HepG2 (cell line): ENCODE data around the gene GRK4. TPM values are rescaled to one million over a fixed set of nuclear protein-coding genes. Genes with fewer than 3 reads are reported as not detected.

Experiments used
- AFF4 ChIP-seq: sonication (generic); formaldehyde crosslinking; IDR thresholded peaks from 2 replicates; pipeline ENCODE4 v1.4.0; 2020; ENCODE audit warnings: missing genetic modification reagents
- BRCA1 ChIP-seq: sonication (generic); formaldehyde crosslinking; IDR thresholded peaks from 2 replicates; pipeline ENCODE4 v1.4.0; 2020; ENCODE audit warnings: missing genetic modification reagents
- CTCF ChIP-seq: sonication (generic); formaldehyde crosslinking; IDR thresholded peaks from 2 replicates; pipeline ENCODE4 v1.5.0; 2020; ENCODE audit warnings: mild to moderate bottlenecking, missing genetic modification reagents, moderate library complexity
- HOXA5 ChIP-seq: sonication (generic); formaldehyde crosslinking; IDR thresholded peaks from 2 replicates; pipeline ENCODE4 v1.4.0; 2020; ENCODE audit warnings: missing genetic modification reagents
- SOX5 ChIP-seq: IDR thresholded peaks from 2 replicates; pipeline ENCODE4 v1.6.1; 2016; ENCODE audit warnings: borderline replicate concordance
- TEAD2 ChIP-seq: sonication (generic); formaldehyde crosslinking; IDR thresholded peaks from 2 replicates; pipeline ENCODE4 v1.9.0; 2021; ENCODE audit warnings: missing genetic modification reagents
- ZBTB14 ChIP-seq: sonication (generic); formaldehyde crosslinking; IDR thresholded peaks from 2 replicates; pipeline ENCODE4 v1.4.0; 2020; ENCODE audit warnings: missing genetic modification reagents
- ZBTB2 ChIP-seq: sonication (generic); formaldehyde crosslinking; IDR thresholded peaks from 2 replicates; pipeline ENCODE4 v1.8.0; 2022; ENCODE audit warnings: low read depth, missing genetic modification reagents
- ZBTB25 ChIP-seq: IDR thresholded peaks from 2 replicates; pipeline ENCODE4 v1.6.1; 2018; ENCODE audit warnings: missing genetic modification reagents
- ZBTB39 ChIP-seq: sonication (generic); formaldehyde crosslinking; IDR thresholded peaks from 2 replicates; pipeline ENCODE4 v1.5.0; 2020; ENCODE audit warnings: missing genetic modification reagents
- ZNF180 ChIP-seq: sonication (generic); formaldehyde crosslinking; IDR thresholded peaks from 2 replicates; pipeline ENCODE4 v1.4.0; 2020; ENCODE audit warnings: low read depth, missing genetic modification reagents, borderline replicate concordance
- ZNF235 ChIP-seq: sonication (generic); formaldehyde crosslinking; IDR thresholded peaks from 2 replicates; pipeline ENCODE4 v1.8.1; 2023; ENCODE audit warnings: mild to moderate bottlenecking, missing genetic modification reagents, borderline replicate concordance
- ZNF644 ChIP-seq: IDR thresholded peaks from 2 replicates; pipeline ENCODE4 v1.6.1; 2016; ENCODE audit warnings: low read depth
- polyA plus RNA-seq, 8 experiments: library from polyadenylated mRNA; depleted of rRNA in 3 of 8; stranded (reverse) in 7 of 8; unstranded in 1 of 8; fragments of >200 nt; fragmentation: Illumina TruSeq in 4 of 8; extraction: Trizol in 4 of 8; gene quantifications; 2 replicates each; pipeline versions ENCODE4 v1.2.1 to v1.2.3, GENCODE V29; 2011 to 2016; ENCODE audit warnings: low read depth in 4 of 8, missing spikeins in 1 of 8, mixed read lengths in 1 of 8; ENCODE audit not compliant: insufficient read depth in 1 of 8
- total RNA-seq, 5 experiments: library from RNA; depleted of rRNA; stranded (reverse); fragments of >200 nt; fragmentation: Illumina TruSeq; extraction: Trizol; gene quantifications; 2 replicates each; pipeline ENCODE4 v1.2.3, GENCODE V29; 2016; ENCODE audit warnings: low read depth in 1 of 5

The GRK4 gene
- total and polyA plus RNA-seq, 2 of the 13 experiments (the other 11 are each of a cell fraction or from before 2014, with no cell fraction given) = 1.8 to 2.0 TPM

- no peak for TF ChIP-seq AFF4
- TF ChIP-seq ZBTB39 (CRISPR knock-in tag) = 0 out of 2 replicates have a peak, but pooled peaks have one; percentile 35
- TF ChIP-seq CTCF (CRISPR knock-in tag) = peak; percentile 37; the same call in 1 of the 2 replicates
- TF ChIP-seq ZNF180 (CRISPR knock-in tag) = no peak
- TF ChIP-seq ZBTB2 (CRISPR knock-in tag) = no peak
- peak; percentile 36; the same call in 1 of the 2 replicates for TF ChIP-seq SOX5
- TF ChIP-seq HOXA5 (CRISPR knock-in tag) = no peak
- no peak for TF ChIP-seq BRCA1
- no peak for TF ChIP-seq ZNF235
- no peak for TF ChIP-seq ZNF644 (CRISPR knock-in tag)
- no peak for TF ChIP-seq TEAD2
- no peak for TF ChIP-seq ZBTB25 (CRISPR knock-in tag)
- no peak for TF ChIP-seq ZBTB14 (CRISPR knock-in tag)
Observed at GRCh38 chr4:3041192-3042142, 78.1 kb downstream of the GRK4 start (continued).
